Hepatocyte (in vitro differentiated cells): ENCODE data around the gene PRM2. TPM values are rescaled to one million over a fixed set of nuclear protein-coding genes. Genes with fewer than 3 reads are reported as not detected.

Experiments
- DNase-seq: peaks from one replicate; pipeline ENCODE4 v3.0.0-alpha.2; 2016; ENCODE audit warnings: low spot score
- H2AFZ ChIP-seq: fragments of 200-600 bp; sonication (generic); 2 replicates; pipeline ENCODE4 v1.6.0; 2016; ENCODE audit warnings: antibody characterized with exemption, mild to moderate bottlenecking
- H3K27ac ChIP-seq: fragments of 200-600 bp; sonication (generic); 2 replicates; pipeline ENCODE4 v1.5.1; 2016; ENCODE audit warnings: mild to moderate bottlenecking
- H3K27me3 ChIP-seq: fragments of 200-600 bp; sonication (generic); 2 replicates; pipeline ENCODE4 v1.6.1; 2016
- H3K36me3 ChIP-seq: fragments of 200-600 bp; sonication (generic); replicated peaks from 2 replicates; pipeline ENCODE4 v1.5.1; 2016; ENCODE audit warnings: low read depth; ENCODE audit not compliant: insufficient read depth
- H3K4me1 ChIP-seq: fragments of 200-600 bp; sonication (generic); 2 replicates; pipeline ENCODE4 v1.5.1; 2016; ENCODE audit warnings: mild to moderate bottlenecking, moderate library complexity; ENCODE audit not compliant: insufficient read depth
- H3K4me2 ChIP-seq: fragments of 200-600 bp; sonication (generic); 2 replicates; pipeline ENCODE4 v1.6.0; 2016
- H3K4me3 ChIP-seq: fragments of 200-600 bp; sonication (generic); 2 replicates; pipeline ENCODE4 v1.5.1; 2016; ENCODE audit warnings: mild to moderate bottlenecking
- H3K79me2 ChIP-seq: fragments of 200-600 bp; sonication (generic); 2 replicates; pipeline ENCODE4 v1.6.0; 2017; ENCODE audit warnings: mild to moderate bottlenecking
- H3K9me2 ChIP-seq: fragments of 200-600 bp; sonication (generic); replicated peaks from 2 replicates; pipeline ENCODE4 v1.6.0; 2017; ENCODE audit warnings: mild to moderate bottlenecking; ENCODE audit not compliant: insufficient read depth
- H3K9me3 ChIP-seq: fragments of 200-600 bp; sonication (generic); 2 replicates; pipeline ENCODE4 v1.5.1; 2016; ENCODE audit warnings: low read depth, mild to moderate bottlenecking
- H4K20me1 ChIP-seq: fragments of 200-600 bp; sonication (generic); 2 replicates; pipeline ENCODE4 v1.6.0; 2016; ENCODE audit warnings: mild to moderate bottlenecking; ENCODE audit not compliant: insufficient read depth, poor library complexity, severe bottlenecking
- CTCF ChIP-seq: fragments of 200-600 bp; sonication (generic); IDR thresholded peaks from 2 replicates; pipeline ENCODE4 v1.5.1; 2016; ENCODE audit warnings: antibody characterized with exemption, mild to moderate bottlenecking; ENCODE audit not compliant: poor library complexity
- EZH2 ChIP-seq: fragments of 200-600 bp; sonication (generic); IDR thresholded peaks from 2 replicates; pipeline ENCODE4 v1.6.1; 2016; ENCODE audit warnings: antibody characterized with exemption, mild to moderate bottlenecking, borderline replicate concordance
- EZH2phosphoT487 ChIP-seq: fragments of 200-600 bp; sonication (generic); IDR thresholded peaks from one replicate; pipeline ENCODE4 v1.6.1; 2018; ENCODE audit warnings: antibody characterized with exemption, mild to moderate bottlenecking, low read depth, moderate library complexity; ENCODE audit not compliant: unreplicated experiment, severe bottlenecking
- WGBS: methylation state at CpG from one replicate; pipeline ENCODE4 v1.1.6; 2016; ENCODE audit warnings: low lambda C conversion rate; ENCODE audit errors: missing lambda C conversion rate; 5-methylcytosine and 5-hydroxymethylcytosine counted together
- polyA plus RNA-seq: library from polyadenylated mRNA; unstranded; fragments of >200 nt; fragmentation: Nextera tagmentation; extraction: Ambion mirVana; gene quantifications from 2 replicates; pipeline ENCODE4 v1.2.1, GENCODE V29; 2016
- total RNA-seq: library from RNA; depleted of rRNA; stranded (reverse); fragments of >200 nt; gene quantifications from 2 replicates; pipeline ENCODE4 v1.2.3, GENCODE V29; 2014

The PRM2 gene
- total RNA-seq (not detected in 2 replicates), polyA plus RNA-seq (not detected in 2 replicates)

GRCh38 chr16:11276143-11276895 is at the start of gene PRM2:
TSS of gene PRM2 (minus strand) at chr16:11276480. CDS start at chr16:11276370, 110 bp downstream.
- H3K27me3 ChIP-seq: no peaks in the 10 kb centered on the region
- no peaks in the 10 kb centered on the region for H3K9me2 ChIP-seq
- WGBS: 98% methylated on average over 15 of the region's 26 CpGs
- H3K9me3 ChIP-seq: no peaks in the 10 kb centered on the region
- TF ChIP-seq EZH2 (no peak), CTCF (no peak), EZH2phosphoT487 (no peak)
- DNase-seq: no peak
- no peaks in the 10 kb centered on the region for H3K79me2 ChIP-seq
- H3K4me3 ChIP-seq: no peak within 1 kb of the TSS
- H4K20me1 ChIP-seq: no peaks in the 10 kb centered on the region
- H3K36me3 ChIP-seq: no peaks in the 10 kb centered on the region
- H3K4me2 ChIP-seq: no peak within 1 kb of the TSS
- no peak within 1 kb of the TSS for H3K27ac ChIP-seq
- no peak within 1 kb of the TSS for H2AFZ ChIP-seq
- peaks cover 15% of the 10 kb centered on the region for H3K4me1 ChIP-seq

DNA sequence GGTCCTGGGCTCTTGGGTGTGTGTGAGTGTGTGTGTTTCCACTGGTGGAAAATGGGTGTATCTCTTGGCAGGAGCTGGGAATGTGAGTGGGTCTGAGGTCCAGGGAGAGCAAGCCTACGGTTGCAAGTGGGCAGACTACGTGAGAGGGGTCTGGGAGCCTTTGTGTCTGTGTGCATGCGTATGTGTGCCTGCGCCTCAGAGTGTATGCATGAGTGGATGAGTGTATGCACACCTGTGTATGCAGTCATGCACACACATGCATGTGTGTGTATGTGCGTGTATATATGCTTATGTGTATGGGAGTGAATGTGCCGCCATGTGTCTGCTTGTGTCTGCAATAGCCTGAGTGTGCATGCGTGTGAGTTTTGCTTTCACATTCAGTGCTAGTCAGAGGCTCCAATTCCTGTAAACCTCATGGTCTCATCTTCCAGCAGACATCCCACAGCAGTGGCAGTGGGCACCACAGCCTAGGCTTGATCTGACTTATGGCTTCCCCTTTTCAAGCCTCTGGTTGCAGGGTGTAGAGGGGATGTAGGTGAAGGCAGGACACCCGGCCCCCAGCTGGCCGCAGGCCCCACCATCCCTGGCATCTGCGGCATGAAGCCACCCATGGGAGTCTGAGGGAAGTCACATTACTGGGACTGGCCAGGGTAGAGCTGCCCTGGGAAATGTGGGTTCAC is 49.3 kb upstream of the PRM2 start:
- H3K27ac ChIP-seq: no peak overlapping the region
- H3K4me1 ChIP-seq: peaks cover 10% of the 10 kb centered on the region
- no peak for DNase-seq
- TF ChIP-seq EZH2phosphoT487: no peak
- no peaks in the 10 kb centered on the region for H4K20me1 ChIP-seq
- no peaks in the 10 kb centered on the region for H3K9me2 ChIP-seq
- no peak overlapping the region for H3K4me2 ChIP-seq
- no peak overlapping the region for H2AFZ ChIP-seq
- 85% methylated on average over 10 of the region's 10 CpGs for WGBS
- no peaks in the 10 kb centered on the region for H3K9me3 ChIP-seq
- no peaks in the 10 kb centered on the region for H3K79me2 ChIP-seq
- H3K4me3 ChIP-seq: no peak overlapping the region
- no peaks in the 10 kb centered on the region for H3K27me3 ChIP-seq
- H3K36me3 ChIP-seq: no peaks in the 10 kb centered on the region

GRCh38 chr16:11323551-11324336 is 47.5 kb upstream of the PRM2 start:
- Histone ChIP-seq H3K4me1 (peaks cover 2% of the 10 kb centered on the region), H3K27ac (no peak overlapping the region), H3K79me2 (no peaks in the 10 kb centered on the region), H3K4me2 (no peak overlapping the region), H3K36me3 (no peaks in the 10 kb centered on the region), H3K9me3 (no peaks in the 10 kb centered on the region), H3K4me3 (no peak overlapping the region), H3K9me2 (no peaks in the 10 kb centered on the region), H3K27me3 (no peaks in the 10 kb centered on the region), H4K20me1 (no peaks in the 10 kb centered on the region), H2AFZ (no peak overlapping the region)
- no peak for DNase-seq
- TF ChIP-seq EZH2phosphoT487: no peak
- TF ChIP-seq CTCF: no peak
- no peak for TF ChIP-seq EZH2
- whole genome bisulfite sequencing: 93% methylated on average over 11 of the region's 11 CpGs
